K562 (cell line): ENCODE data around the gene NMT1.

ENCODE experiments used
- EZH2 ChIP-seq: IDR thresholded peaks from 2 replicates; pipeline ENCODE4 v1.6.1; 2012; ENCODE audit warnings: low read depth, mild to moderate bottlenecking, inconsistent platforms, low read length, borderline replicate concordance
- FOXJ3 ChIP-seq: sonication (generic); formaldehyde crosslinking; IDR thresholded peaks from 2 replicates; pipeline ENCODE4 v1.4.0; 2020; ENCODE audit warnings: mild to moderate bottlenecking, missing genetic modification reagents
- KAT8 ChIP-seq: fragments of 450-650 bp; IDR thresholded peaks from 2 replicates; pipeline ENCODE4 v1.6.1; 2016; ENCODE audit warnings: low read depth, mild to moderate bottlenecking
- LARP7 ChIP-seq: fragments of 450-650 bp; IDR thresholded peaks from 2 replicates; pipeline ENCODE4 v1.6.1; 2016
- NFATC3 ChIP-seq: fragments of 450-650 bp; IDR thresholded peaks from 2 replicates; pipeline ENCODE4 v1.6.1; 2017; ENCODE audit warnings: mild to moderate bottlenecking
- POLR2G ChIP-seq: fragments of 200-400 bp; formaldehyde crosslinking; IDR thresholded peaks from 2 replicates; pipeline ENCODE4 v1.6.1; 2017; ENCODE audit warnings: low read depth, mild to moderate bottlenecking, antibody characterized with exemption, low read length, moderate library complexity
- RAD21 ChIP-seq, 2 experiments: fragments of 250-450 bp in 1 of 2; fragments of 450-650 bp in 1 of 2; sonication (Bioruptor Pico) in 1 of 2; formaldehyde crosslinking in 1 of 2; IDR thresholded peaks in 1 of 2; conservative IDR thresholded peaks in 1 of 2; 2 replicates each; pipeline versions ENCODE4 v1.4.0 to v1.8.0; 2020 to 2022; ENCODE audit warnings: mild to moderate bottlenecking in 2 of 2, moderate library complexity in 1 of 2
- TCF7L2 ChIP-seq: fragments of 150-350 bp; IDR thresholded peaks from 2 replicates; pipeline ENCODE4 v1.6.1; 2016; ENCODE audit warnings: low read depth, mild to moderate bottlenecking, low read length, moderate library complexity
- TGIF2 ChIP-seq: sonication (generic); formaldehyde crosslinking; IDR thresholded peaks from 2 replicates; pipeline ENCODE4 v1.8.1; 2022; ENCODE audit warnings: mild to moderate bottlenecking, missing genetic modification reagents, moderate library complexity
- TF ChIP-seq, protein P1 (sequence below), 3 experiments: IDR thresholded peaks in 2 of 3; conservative IDR thresholded peaks in 1 of 3; 2 replicates each; pipeline ENCODE4 v1.5.1; 2011 to 2012; ENCODE audit warnings: low read length in 3 of 3, mild to moderate bottlenecking in 3 of 3, control low read depth in 2 of 3, improper control_type of control experiment in 1 of 3, inconsistent platforms in 1 of 3, low read depth in 1 of 3, mixed read lengths in 1 of 3, moderate library complexity in 1 of 3; ENCODE audit not compliant: insufficient read depth in 2 of 3
- TF ChIP-seq, protein P2 (sequence below): fragments of 250-450 bp; sonication (Bioruptor Pico); IDR thresholded peaks from 2 replicates; pipeline ENCODE4 v1.8.0; 2021; ENCODE audit warnings: mild to moderate bottlenecking, moderate library complexity
- TF ChIP-seq, protein P3 (sequence below): sonication (generic); formaldehyde crosslinking; IDR thresholded peaks from 2 replicates; pipeline ENCODE4 v1.8.0; 2023; ENCODE audit warnings: missing genetic modification reagents, mild to moderate bottlenecking, borderline replicate concordance
- TF ChIP-seq, protein P4 (sequence below), 2 experiments: fragments of 450-650 bp; formaldehyde crosslinking in 1 of 2; IDR thresholded peaks; 2 replicates each; pipeline versions ENCODE4 v1.4.0 to v1.6.1; 2014 to 2020; ENCODE audit warnings: mild to moderate bottlenecking in 2 of 2, borderline replicate concordance in 1 of 2, low read depth in 1 of 2
- TF ChIP-seq, protein P5 (sequence below): sonication (generic); formaldehyde crosslinking; IDR thresholded peaks from 2 replicates; pipeline ENCODE4 v1.9.0; 2022; ENCODE audit warnings: mild to moderate bottlenecking, missing genetic modification reagents

DNA sequence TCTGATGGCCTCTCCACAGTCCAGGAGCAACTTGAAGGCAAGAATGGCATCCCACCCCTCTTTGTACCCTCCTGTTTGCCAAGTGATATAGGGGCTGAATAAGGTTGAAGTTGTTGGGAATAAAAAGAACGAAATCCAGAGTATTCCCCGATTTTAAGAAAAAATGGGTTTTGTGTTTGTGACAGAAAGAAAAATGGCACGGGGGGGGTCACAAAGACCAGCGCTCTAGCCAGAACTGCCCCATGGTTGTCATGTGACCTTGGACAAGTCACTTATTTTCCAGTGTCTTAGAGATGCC, 85.4 kb downstream of the NMT1 start:
- TF ChIP-seq, protein P1, sequence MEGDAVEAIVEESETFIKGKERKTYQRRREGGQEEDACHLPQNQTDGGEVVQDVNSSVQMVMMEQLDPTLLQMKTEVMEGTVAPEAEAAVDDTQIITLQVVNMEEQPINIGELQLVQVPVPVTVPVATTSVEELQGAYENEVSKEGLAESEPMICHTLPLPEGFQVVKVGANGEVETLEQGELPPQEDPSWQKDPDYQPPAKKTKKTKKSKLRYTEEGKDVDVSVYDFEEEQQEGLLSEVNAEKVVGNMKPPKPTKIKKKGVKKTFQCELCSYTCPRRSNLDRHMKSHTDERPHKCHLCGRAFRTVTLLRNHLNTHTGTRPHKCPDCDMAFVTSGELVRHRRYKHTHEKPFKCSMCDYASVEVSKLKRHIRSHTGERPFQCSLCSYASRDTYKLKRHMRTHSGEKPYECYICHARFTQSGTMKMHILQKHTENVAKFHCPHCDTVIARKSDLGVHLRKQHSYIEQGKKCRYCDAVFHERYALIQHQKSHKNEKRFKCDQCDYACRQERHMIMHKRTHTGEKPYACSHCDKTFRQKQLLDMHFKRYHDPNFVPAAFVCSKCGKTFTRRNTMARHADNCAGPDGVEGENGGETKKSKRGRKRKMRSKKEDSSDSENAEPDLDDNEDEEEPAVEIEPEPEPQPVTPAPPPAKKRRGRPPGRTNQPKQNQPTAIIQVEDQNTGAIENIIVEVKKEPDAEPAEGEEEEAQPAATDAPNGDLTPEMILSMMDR (IDR thresholded peaks at IDR 0.05 in 2 of 3, conservative IDR thresholded peaks at IDR 0.05 in 1 of 3; ENCODE audit: insufficient read depth in 2 of 3, low read depth in 1 of 3, low read length in 3 of 3), result no peak
- TF ChIP-seq TCF7L2 (no peak), KAT8 (no peak), NFATC3 (no peak), EZH2 (no peak), RAD21 (CRISPR knock-in tag; conservative IDR thresholded peaks at IDR 0.05 in 1 of 2, IDR thresholded peaks at IDR 0.05 in 1 of 2) (no peak), POLR2G (no peak), FOXJ3 (CRISPR knock-in tag) (no peak), LARP7 (no peak), TGIF2 (no peak)
- TF ChIP-seq, protein P2, sequence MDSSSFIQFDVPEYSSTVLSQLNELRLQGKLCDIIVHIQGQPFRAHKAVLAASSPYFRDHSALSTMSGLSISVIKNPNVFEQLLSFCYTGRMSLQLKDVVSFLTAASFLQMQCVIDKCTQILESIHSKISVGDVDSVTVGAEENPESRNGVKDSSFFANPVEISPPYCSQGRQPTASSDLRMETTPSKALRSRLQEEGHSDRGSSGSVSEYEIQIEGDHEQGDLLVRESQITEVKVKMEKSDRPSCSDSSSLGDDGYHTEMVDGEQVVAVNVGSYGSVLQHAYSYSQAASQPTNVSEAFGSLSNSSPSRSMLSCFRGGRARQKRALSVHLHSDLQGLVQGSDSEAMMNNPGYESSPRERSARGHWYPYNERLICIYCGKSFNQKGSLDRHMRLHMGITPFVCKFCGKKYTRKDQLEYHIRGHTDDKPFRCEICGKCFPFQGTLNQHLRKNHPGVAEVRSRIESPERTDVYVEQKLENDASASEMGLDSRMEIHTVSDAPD (CRISPR knock-in tag), result no peak
- TF ChIP-seq, protein P3, sequence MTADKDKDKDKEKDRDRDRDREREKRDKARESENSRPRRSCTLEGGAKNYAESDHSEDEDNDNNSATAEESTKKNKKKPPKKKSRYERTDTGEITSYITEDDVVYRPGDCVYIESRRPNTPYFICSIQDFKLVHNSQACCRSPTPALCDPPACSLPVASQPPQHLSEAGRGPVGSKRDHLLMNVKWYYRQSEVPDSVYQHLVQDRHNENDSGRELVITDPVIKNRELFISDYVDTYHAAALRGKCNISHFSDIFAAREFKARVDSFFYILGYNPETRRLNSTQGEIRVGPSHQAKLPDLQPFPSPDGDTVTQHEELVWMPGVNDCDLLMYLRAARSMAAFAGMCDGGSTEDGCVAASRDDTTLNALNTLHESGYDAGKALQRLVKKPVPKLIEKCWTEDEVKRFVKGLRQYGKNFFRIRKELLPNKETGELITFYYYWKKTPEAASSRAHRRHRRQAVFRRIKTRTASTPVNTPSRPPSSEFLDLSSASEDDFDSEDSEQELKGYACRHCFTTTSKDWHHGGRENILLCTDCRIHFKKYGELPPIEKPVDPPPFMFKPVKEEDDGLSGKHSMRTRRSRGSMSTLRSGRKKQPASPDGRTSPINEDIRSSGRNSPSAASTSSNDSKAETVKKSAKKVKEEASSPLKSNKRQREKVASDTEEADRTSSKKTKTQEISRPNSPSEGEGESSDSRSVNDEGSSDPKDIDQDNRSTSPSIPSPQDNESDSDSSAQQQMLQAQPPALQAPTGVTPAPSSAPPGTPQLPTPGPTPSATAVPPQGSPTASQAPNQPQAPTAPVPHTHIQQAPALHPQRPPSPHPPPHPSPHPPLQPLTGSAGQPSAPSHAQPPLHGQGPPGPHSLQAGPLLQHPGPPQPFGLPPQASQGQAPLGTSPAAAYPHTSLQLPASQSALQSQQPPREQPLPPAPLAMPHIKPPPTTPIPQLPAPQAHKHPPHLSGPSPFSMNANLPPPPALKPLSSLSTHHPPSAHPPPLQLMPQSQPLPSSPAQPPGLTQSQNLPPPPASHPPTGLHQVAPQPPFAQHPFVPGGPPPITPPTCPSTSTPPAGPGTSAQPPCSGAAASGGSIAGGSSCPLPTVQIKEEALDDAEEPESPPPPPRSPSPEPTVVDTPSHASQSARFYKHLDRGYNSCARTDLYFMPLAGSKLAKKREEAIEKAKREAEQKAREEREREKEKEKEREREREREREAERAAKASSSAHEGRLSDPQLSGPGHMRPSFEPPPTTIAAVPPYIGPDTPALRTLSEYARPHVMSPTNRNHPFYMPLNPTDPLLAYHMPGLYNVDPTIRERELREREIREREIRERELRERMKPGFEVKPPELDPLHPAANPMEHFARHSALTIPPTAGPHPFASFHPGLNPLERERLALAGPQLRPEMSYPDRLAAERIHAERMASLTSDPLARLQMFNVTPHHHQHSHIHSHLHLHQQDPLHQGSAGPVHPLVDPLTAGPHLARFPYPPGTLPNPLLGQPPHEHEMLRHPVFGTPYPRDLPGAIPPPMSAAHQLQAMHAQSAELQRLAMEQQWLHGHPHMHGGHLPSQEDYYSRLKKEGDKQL (CRISPR knock-in tag), result no peak
- TF ChIP-seq, protein P4, sequence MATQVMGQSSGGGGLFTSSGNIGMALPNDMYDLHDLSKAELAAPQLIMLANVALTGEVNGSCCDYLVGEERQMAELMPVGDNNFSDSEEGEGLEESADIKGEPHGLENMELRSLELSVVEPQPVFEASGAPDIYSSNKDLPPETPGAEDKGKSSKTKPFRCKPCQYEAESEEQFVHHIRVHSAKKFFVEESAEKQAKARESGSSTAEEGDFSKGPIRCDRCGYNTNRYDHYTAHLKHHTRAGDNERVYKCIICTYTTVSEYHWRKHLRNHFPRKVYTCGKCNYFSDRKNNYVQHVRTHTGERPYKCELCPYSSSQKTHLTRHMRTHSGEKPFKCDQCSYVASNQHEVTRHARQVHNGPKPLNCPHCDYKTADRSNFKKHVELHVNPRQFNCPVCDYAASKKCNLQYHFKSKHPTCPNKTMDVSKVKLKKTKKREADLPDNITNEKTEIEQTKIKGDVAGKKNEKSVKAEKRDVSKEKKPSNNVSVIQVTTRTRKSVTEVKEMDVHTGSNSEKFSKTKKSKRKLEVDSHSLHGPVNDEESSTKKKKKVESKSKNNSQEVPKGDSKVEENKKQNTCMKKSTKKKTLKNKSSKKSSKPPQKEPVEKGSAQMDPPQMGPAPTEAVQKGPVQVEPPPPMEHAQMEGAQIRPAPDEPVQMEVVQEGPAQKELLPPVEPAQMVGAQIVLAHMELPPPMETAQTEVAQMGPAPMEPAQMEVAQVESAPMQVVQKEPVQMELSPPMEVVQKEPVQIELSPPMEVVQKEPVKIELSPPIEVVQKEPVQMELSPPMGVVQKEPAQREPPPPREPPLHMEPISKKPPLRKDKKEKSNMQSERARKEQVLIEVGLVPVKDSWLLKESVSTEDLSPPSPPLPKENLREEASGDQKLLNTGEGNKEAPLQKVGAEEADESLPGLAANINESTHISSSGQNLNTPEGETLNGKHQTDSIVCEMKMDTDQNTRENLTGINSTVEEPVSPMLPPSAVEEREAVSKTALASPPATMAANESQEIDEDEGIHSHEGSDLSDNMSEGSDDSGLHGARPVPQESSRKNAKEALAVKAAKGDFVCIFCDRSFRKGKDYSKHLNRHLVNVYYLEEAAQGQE (IDR thresholded peaks at IDR 0.05; ENCODE audit: borderline replicate concordance), result peak; percentile 62
- TF ChIP-seq, protein P4 (CRISPR knock-in tag; IDR thresholded peaks at IDR 0.05; ENCODE audit: low read depth), result no peak
- TF ChIP-seq, protein P5, sequence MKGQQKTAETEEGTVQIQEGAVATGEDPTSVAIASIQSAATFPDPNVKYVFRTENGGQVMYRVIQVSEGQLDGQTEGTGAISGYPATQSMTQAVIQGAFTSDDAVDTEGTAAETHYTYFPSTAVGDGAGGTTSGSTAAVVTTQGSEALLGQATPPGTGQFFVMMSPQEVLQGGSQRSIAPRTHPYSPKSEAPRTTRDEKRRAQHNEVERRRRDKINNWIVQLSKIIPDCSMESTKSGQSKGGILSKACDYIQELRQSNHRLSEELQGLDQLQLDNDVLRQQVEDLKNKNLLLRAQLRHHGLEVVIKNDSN (CRISPR knock-in tag), result no peak; the same call in 1 of the 2 replicates
